ENCODE measurements around the gene ABR. TPM values are rescaled to one million over a fixed set of nuclear protein-coding genes. Genes with fewer than 3 reads are reported as not detected.
"Not testable (repeated sequence)": the region's sequence is repeated elsewhere in the genome, so short reads cannot be mapped to it uniquely, and the experiment has no call there.

The ABR gene
- polyA plus RNA-seq, 3 donors: 19.8 to 160 (median 26.0) TPM

DNA sequence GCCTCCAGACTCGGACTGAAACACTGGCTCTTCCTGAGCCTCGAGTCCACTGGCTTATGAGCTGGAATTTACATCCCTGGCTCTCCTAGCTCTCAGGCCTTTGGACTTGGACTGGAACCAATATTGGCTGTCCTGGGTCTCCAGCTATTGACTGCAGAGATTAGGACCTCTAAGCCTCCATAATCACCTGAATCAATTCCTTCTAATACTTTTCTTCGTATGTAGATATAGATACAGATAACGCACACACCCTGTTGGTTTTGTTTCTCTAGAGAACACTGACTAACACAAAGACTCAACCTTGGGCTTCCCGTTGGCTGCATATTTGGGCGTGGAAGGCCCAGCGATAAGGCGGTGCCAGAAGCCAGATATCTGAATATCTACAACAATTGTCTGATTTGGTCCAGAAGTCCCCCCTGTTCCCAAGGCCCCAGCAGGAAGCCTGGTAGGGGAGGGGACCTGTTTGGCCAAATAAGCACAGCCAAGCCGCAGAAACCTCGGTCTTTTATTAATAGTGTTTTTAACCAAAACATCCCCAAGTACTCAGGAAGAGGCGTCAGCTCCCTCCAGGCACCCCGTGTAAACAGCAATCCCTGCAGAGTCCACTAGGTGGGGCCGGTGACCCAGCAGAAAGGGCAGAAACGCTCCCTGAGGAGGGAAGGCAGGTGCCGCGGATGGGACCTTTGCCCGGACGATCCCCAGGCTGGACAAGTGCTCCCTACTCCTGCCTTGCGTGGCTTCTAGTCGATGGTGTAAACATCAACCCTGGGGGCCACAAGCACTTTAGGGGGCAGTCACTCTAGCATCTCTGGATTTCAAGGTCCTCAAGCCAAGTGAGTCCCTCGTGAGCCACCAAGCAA is 57.0 kb downstream of the ABR start:
- Histone ChIP-seq H3K36me3 (replicated peaks in 1 of 2; ENCODE audit: control insufficient read depth in 1 of 2, insufficient read depth in 2 of 2, low read length in 2 of 2) (peaks cover 2 to 16% of the 10 kb centered on the region in 2 donors), H3K4me2 (replicated peaks; ENCODE audit: extremely low read depth, low read length, poor library complexity, severe bottlenecking) (peak overlapping the region; percentile 22), H3K9me3 (replicated peaks in 1 of 2; ENCODE audit: control insufficient read depth in 1 of 2, insufficient read depth in 1 of 2, low read length in 2 of 2) (no peaks in the 10 kb centered on the region), H3K4me3 (replicated peaks in 1 of 3; ENCODE audit: low read depth in 2 of 3, low read length in 3 of 3) (no peak overlapping the region), H3K9ac (ENCODE audit: insufficient read depth, low read length, poor library complexity, severe bottlenecking) (no peak overlapping the region), H4K20me1 (ENCODE audit: insufficient read depth, low read length) (peaks cover 71% of the 10 kb centered on the region), H2AFZ (ENCODE audit: insufficient read depth, low read depth, low read length, poor library complexity, severe bottlenecking) (no peak overlapping the region), H3K27ac (ENCODE audit: low read depth in 1 of 2, low read length in 2 of 2) (peak overlapping the region in 1 of 2 donors; percentile 6), H3K27me3 (ENCODE audit: control insufficient read depth in 2 of 2, insufficient read depth in 2 of 2, low read length in 2 of 2) (no peaks in the 10 kb centered on the region), H3K79me2 (ENCODE audit: insufficient read depth, low read length) (peaks cover 51% of the 10 kb centered on the region), H3K4me1 (ENCODE audit: control insufficient read depth in 1 of 2, insufficient read depth in 2 of 2, low read length in 2 of 2) (peaks cover 5 to 10% of the 10 kb centered on the region in 2 donors)
- WGBS (ENCODE audit: insufficient coverage): 16% methylated on average over 12 of the region's 21 CpGs
- peak; percentile 57 to 71 (median 65) for DNase-seq
- peaks cover 0 to 5% (median 0%) of the 10 kb centered on the region in 7 donors for H3K9me3 Mint-ChIP-seq
- H3K27me3 Mint-ChIP-seq (ENCODE audit: low read depth in 3 of 3): peaks cover 0 to 3% (median 3%) of the 10 kb centered on the region in 3 donors
- peak overlapping the region in 2 of 7 donors; percentile 65 for H3K27ac Mint-ChIP-seq
- TF ChIP-seq, protein P1, sequence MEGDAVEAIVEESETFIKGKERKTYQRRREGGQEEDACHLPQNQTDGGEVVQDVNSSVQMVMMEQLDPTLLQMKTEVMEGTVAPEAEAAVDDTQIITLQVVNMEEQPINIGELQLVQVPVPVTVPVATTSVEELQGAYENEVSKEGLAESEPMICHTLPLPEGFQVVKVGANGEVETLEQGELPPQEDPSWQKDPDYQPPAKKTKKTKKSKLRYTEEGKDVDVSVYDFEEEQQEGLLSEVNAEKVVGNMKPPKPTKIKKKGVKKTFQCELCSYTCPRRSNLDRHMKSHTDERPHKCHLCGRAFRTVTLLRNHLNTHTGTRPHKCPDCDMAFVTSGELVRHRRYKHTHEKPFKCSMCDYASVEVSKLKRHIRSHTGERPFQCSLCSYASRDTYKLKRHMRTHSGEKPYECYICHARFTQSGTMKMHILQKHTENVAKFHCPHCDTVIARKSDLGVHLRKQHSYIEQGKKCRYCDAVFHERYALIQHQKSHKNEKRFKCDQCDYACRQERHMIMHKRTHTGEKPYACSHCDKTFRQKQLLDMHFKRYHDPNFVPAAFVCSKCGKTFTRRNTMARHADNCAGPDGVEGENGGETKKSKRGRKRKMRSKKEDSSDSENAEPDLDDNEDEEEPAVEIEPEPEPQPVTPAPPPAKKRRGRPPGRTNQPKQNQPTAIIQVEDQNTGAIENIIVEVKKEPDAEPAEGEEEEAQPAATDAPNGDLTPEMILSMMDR (IDR thresholded peaks at IDR 0.05): peak; percentile 91
- no peak overlapping the region for H3K4me3 Mint-ChIP-seq
- intact Hi-C loops (cut with micrococcal nuclease): loop anchor here (5.0 to 10.0 kb wide), 4 partner anchors 65 to 212 kb away; no protein-coding TSS in a partner anchor
- peaks cover 9% of the 10 kb centered on the region for H3K4me1 Mint-ChIP-seq
- H3K36me3 Mint-ChIP-seq: peaks cover 9 to 33% of the 10 kb centered on the region in 2 donors

DNA sequence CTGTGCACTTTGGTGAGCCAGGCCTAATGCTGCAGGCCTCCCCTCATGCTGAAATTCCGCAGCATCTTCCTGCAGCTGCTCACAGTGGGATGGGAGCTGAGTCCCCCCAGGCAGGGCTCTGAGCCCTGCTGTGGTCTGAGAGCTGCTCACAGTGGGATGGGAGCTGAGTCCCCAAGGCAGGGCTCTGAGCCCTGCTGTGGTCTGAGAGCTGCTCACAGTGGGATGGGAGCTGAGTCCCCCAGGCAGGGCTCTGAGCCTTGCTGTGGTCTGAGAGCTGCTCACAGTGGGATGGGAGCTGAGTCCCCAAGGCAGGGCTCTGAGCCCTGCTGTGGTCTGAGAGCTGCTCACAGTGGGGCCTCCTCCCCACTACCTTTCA is 58.4 kb downstream of the ABR start:
- WGBS (ENCODE audit: insufficient coverage): no CpG with 5 or more reads among the region's 1 CpG
- H3K27me3 Mint-ChIP-seq (ENCODE audit: low read depth in 3 of 3); H3K9ac ChIP-seq (ENCODE audit: insufficient read depth, low read length, poor library complexity, severe bottlenecking); H3K9me3 Mint-ChIP-seq; H3K4me1 Mint-ChIP-seq; H2AFZ ChIP-seq (ENCODE audit: insufficient read depth, low read depth, low read length, poor library complexity, severe bottlenecking); H3K4me2 ChIP-seq (replicated peaks; ENCODE audit: extremely low read depth, low read length, poor library complexity, severe bottlenecking); DNase-seq; H3K4me3 ChIP-seq (replicated peaks in 1 of 3; ENCODE audit: low read depth in 2 of 3, low read length in 3 of 3); H3K27ac Mint-ChIP-seq; H3K27ac ChIP-seq (ENCODE audit: low read depth in 1 of 2, low read length in 2 of 2); H3K27me3 ChIP-seq (ENCODE audit: control insufficient read depth in 2 of 2, insufficient read depth in 2 of 2, low read length in 2 of 2); H3K4me3 Mint-ChIP-seq; H3K9me3 ChIP-seq (replicated peaks in 1 of 2; ENCODE audit: control insufficient read depth in 1 of 2, insufficient read depth in 1 of 2, low read length in 2 of 2): not testable (repeated sequence)
- H4K20me1 ChIP-seq (ENCODE audit: insufficient read depth, low read length): peaks cover 57% of the 10 kb centered on the region
- peaks cover 5 to 10% of the 10 kb centered on the region in 2 donors for H3K4me1 ChIP-seq (ENCODE audit: control insufficient read depth in 1 of 2, insufficient read depth in 2 of 2, low read length in 2 of 2)
- peaks cover 4 to 16% of the 10 kb centered on the region in 2 donors for H3K36me3 ChIP-seq (replicated peaks in 1 of 2; ENCODE audit: control insufficient read depth in 1 of 2, insufficient read depth in 2 of 2, low read length in 2 of 2)
- intact Hi-C loops (cut with micrococcal nuclease): loop anchor here (5.0 to 10.0 kb wide), 4 partner anchors 66 to 213 kb away; no protein-coding TSS in a partner anchor
- H3K79me2 ChIP-seq (ENCODE audit: insufficient read depth, low read length): peaks cover 42% of the 10 kb centered on the region
- H3K36me3 Mint-ChIP-seq: peaks cover 9 to 33% of the 10 kb centered on the region in 2 donors
